ENCODE measurements around the gene CIDEC.

Gene CIDEC

GRCh38 chr3:9879830-9880549, at the start of gene CIDEC:
Gene CIDEC (minus strand): TSS chr3:9880253. CDS start chr3:9878486, 1,767 bp downstream.
- no peaks in the 10 kb centered on the region for H3K27me3 ChIP-seq (replicated peaks)
- H3K36me3 ChIP-seq (replicated peaks) = no peaks in the 10 kb centered on the region
- in situ Hi-C loops (cut with HindIII; ENCODE audit: low pct_ligation_motif_present, low sequenced_read_pairs) = no loop called here
- TF ChIP-seq, protein P1, sequence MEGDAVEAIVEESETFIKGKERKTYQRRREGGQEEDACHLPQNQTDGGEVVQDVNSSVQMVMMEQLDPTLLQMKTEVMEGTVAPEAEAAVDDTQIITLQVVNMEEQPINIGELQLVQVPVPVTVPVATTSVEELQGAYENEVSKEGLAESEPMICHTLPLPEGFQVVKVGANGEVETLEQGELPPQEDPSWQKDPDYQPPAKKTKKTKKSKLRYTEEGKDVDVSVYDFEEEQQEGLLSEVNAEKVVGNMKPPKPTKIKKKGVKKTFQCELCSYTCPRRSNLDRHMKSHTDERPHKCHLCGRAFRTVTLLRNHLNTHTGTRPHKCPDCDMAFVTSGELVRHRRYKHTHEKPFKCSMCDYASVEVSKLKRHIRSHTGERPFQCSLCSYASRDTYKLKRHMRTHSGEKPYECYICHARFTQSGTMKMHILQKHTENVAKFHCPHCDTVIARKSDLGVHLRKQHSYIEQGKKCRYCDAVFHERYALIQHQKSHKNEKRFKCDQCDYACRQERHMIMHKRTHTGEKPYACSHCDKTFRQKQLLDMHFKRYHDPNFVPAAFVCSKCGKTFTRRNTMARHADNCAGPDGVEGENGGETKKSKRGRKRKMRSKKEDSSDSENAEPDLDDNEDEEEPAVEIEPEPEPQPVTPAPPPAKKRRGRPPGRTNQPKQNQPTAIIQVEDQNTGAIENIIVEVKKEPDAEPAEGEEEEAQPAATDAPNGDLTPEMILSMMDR (IDR thresholded peaks at IDR 0.05; ENCODE audit: low read depth, low read length, missing control alignments) = no peak
- H3K27ac ChIP-seq = no peak within 1 kb of the TSS
- H3K4me3 ChIP-seq (ENCODE audit: low read depth, low read length) = no peak within 1 kb of the TSS
- DNase-seq = no peak

GRCh38 chr3:9928158-9928557, 48.1 kb upstream of the CIDEC start:
- TF ChIP-seq, protein P1 (IDR thresholded peaks at IDR 0.05; ENCODE audit: low read depth, low read length, missing control alignments) = no peak
- Histone ChIP-seq H3K36me3 (replicated peaks) (peaks cover 4% of the 10 kb centered on the region), H3K27ac (no peak overlapping the region), H3K4me3 (ENCODE audit: low read depth, low read length) (no peak overlapping the region), H3K27me3 (replicated peaks) (no peaks in the 10 kb centered on the region)
- in situ Hi-C loops (cut with HindIII; ENCODE audit: low pct_ligation_motif_present, low sequenced_read_pairs) = no loop called here
- DNase-seq = no peak

DNA sequence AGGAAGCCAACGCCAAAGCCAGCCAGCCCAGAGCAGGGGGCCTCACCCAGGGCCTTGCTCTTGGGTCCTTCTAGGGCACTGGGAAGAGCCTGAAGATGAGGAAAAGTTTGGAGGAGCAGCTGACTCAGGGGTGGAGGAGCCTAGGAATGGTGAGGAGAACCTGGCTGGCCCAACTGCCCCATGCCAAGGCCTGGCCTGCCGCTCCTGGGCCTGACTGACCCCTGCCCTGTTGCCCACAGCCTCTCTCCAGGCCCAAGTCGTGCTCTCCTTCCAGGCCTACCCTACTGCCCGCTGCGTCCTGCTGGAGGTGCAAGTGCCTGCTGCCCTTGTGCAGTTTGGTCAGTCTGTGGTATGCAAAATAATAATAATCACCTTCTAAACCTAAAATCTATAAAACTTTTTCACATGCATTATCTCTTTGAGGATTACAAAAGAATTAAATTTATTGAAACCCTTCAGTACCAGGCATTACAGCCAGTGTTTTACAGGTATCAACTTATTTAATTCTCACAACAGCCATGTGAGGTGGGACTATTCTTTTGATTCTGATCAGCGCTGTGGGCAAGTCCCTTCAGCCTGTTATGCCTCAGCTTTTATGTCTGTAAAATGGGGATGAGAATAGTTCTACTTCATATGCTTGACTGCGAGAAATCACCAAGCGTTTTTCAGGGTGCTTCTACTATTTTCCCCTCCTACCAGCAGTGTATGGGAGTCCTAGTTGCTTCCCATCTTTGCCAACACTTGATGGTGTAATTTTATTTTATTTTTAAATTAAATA, 38.4 kb upstream of the CIDEC start:
- Histone ChIP-seq H3K36me3 (replicated peaks) (no peaks in the 10 kb centered on the region), H3K27me3 (replicated peaks) (no peaks in the 10 kb centered on the region), H3K27ac (no peak overlapping the region), H3K4me3 (ENCODE audit: low read depth, low read length) (no peak overlapping the region)
- TF ChIP-seq, protein P1 (IDR thresholded peaks at IDR 0.05; ENCODE audit: low read depth, low read length, missing control alignments) = no peak
- DNase-seq = no peak
- in situ Hi-C loops (cut with HindIII; ENCODE audit: low pct_ligation_motif_present, low sequenced_read_pairs) = no loop called here

GRCh38 chr3:9917820-9918219, 37.8 kb upstream of the CIDEC start:
- Histone ChIP-seq H3K27me3 (replicated peaks) (no peaks in the 10 kb centered on the region), H3K4me3 (ENCODE audit: low read depth, low read length) (no peak overlapping the region), H3K36me3 (replicated peaks) (no peaks in the 10 kb centered on the region), H3K27ac (no peak overlapping the region)
- no peak for DNase-seq
- in situ Hi-C loops (cut with HindIII; ENCODE audit: low pct_ligation_motif_present, low sequenced_read_pairs) = no loop called here
- TF ChIP-seq, protein P1 (IDR thresholded peaks at IDR 0.05; ENCODE audit: low read depth, low read length, missing control alignments) = no peak

- Histone ChIP-seq H3K27ac (peak within 1 kb of the TSS; percentile 30), H3K4me3 (ENCODE audit: low read depth, low read length) (peak within 1 kb of the TSS; percentile 61), H3K27me3 (replicated peaks) (no peaks in the 10 kb centered on the region), H3K36me3 (replicated peaks) (no peaks in the 10 kb centered on the region)
- TF ChIP-seq, protein P1 (IDR thresholded peaks at IDR 0.05; ENCODE audit: low read depth, low read length, missing control alignments) = no peak
- peak; percentile 79 for DNase-seq
- in situ Hi-C loops (cut with HindIII; ENCODE audit: low pct_ligation_motif_present, low sequenced_read_pairs) = no loop called here
These were observed 37.0 kb upstream of the CIDEC start, which contains the start of gene IL17RC for GRCh38 chr3:9916734-9917680. Gene IL17RC (plus strand): TSS chr3:9917098. CDS start chr3:9917316, 218 bp downstream.
